GM12878 (cell line): ENCODE results near the gene SOD2. TPM values are rescaled to one million over a fixed set of nuclear protein-coding genes. Genes with fewer than 3 reads are reported as not detected.

Experiments used
- ATAC-seq: fragments of 200-7000 bp; cut with Tn5 transposase; 3 replicates; pipeline ENCODE4 v1.9.1; 2020; ENCODE audit warnings: mild to moderate bottlenecking, moderate library complexity
- BruUV-seq: library from RNA; stranded (reverse); fragments of 400-500 nt; replicated peaks from 2 replicates; lab custom pipeline; 2021; lab: Mats Ljungman, UMichigan
- CTCF ChIA-PET: fragments of 300-600 bp; sonication (Branson Sonifier 250); formaldehyde crosslinking; extraction: SDS; loops from one replicate; lab custom pipeline; 2021; ENCODE audit warnings: inconsistent platforms; lab: Yijun Ruan, JAX
- POLR2A ChIA-PET: fragments of 350-600 bp; formaldehyde crosslinking; extraction: SDS; loops from one replicate; lab custom pipeline; 2021; ENCODE audit warnings: inconsistent platforms; lab: Charles Lee
- RAD21 ChIA-PET: fragments of 300-600 bp; sonication (Branson Sonifier 250); formaldehyde crosslinking; loops from one replicate; lab custom pipeline; 2023; ENCODE audit warnings: antibody characterized with exemption; ENCODE audit not compliant: unreplicated experiment; lab: Charles Lee
- SMC1A ChIA-PET: fragments of 300-600 bp; sonication (Branson Sonifier 250); formaldehyde crosslinking; loops from one replicate; lab custom pipeline; 2023; ENCODE audit not compliant: unreplicated experiment, uncharacterized antibody; lab: Charles Lee
- DNase-seq: peaks from one replicate; pipeline ENCODE4 v3.0.0-alpha.2; 2011; ENCODE audit warnings: low read depth, low spot score
- FAIRE-seq: peaks from 3 replicates; lab custom pipeline; 2011; peaks lifted over from hg19 to GRCh38; lab: Jason Lieb, UNC
- H2AFZ ChIP-seq: 2 replicates; pipeline ENCODE4 v1.6.0; 2011; ENCODE audit warnings: low read depth, low read length, control low read depth; ENCODE audit not compliant: control insufficient read depth
- H3K27ac ChIP-seq: 2 replicates; pipeline ENCODE4 v1.5.1; 2011; ENCODE audit warnings: control low read depth; ENCODE audit not compliant: control insufficient read depth, insufficient read depth
- H3K27me3 ChIP-seq, 2 experiments: replicated peaks in 1 of 2; 2 replicates each; pipeline versions ENCODE4 v1.6.0 to v1.6.1; 2011; ENCODE audit warnings: low read length in 1 of 2; ENCODE audit not compliant: control insufficient read depth in 2 of 2, insufficient read depth in 2 of 2
- H3K36me3 ChIP-seq, 2 experiments: 2 replicates each; pipeline ENCODE4 v1.5.1; 2011; ENCODE audit warnings: low read length in 1 of 2; ENCODE audit not compliant: control insufficient read depth in 2 of 2, insufficient read depth in 2 of 2
- H3K4me1 ChIP-seq: 2 replicates; pipeline ENCODE4 v1.6.1; 2011; ENCODE audit warnings: mild to moderate bottlenecking, low read length, moderate library complexity, mixed read lengths; ENCODE audit not compliant: control insufficient read depth, insufficient read depth
- H3K4me2 ChIP-seq: 2 replicates; pipeline ENCODE4 v1.6.0; 2011; ENCODE audit warnings: control low read depth; ENCODE audit not compliant: control insufficient read depth, insufficient read depth
- H3K4me3 ChIP-seq: fragments of 200-600 bp; sonication (generic); 2 replicates; pipeline ENCODE4 v1.5.1; 2016
- H3K79me2 ChIP-seq: 2 replicates; pipeline ENCODE4 v1.6.0; 2011; ENCODE audit warnings: low read length; ENCODE audit not compliant: control insufficient read depth, insufficient read depth
- H3K9ac ChIP-seq: 2 replicates; pipeline ENCODE4 v1.8.0; 2011; ENCODE audit warnings: low read length, control low read depth, mixed read lengths; ENCODE audit not compliant: control insufficient read depth, insufficient read depth
- H3K9me3 ChIP-seq: replicated peaks from 3 replicates; pipeline ENCODE4 v1.5.1; 2011; ENCODE audit warnings: mild to moderate bottlenecking, low read length; ENCODE audit not compliant: control insufficient read depth, insufficient read depth
- H4K20me1 ChIP-seq: 2 replicates; pipeline ENCODE4 v1.6.0; 2011; ENCODE audit not compliant: control insufficient read depth, insufficient read depth
- ASH2L ChIP-seq: fragments of 300-600, 200-600 bp; sonication (generic); IDR thresholded peaks from 2 replicates; pipeline ENCODE4 v1.6.1; 2017; ENCODE audit warnings: low read depth, mild to moderate bottlenecking, borderline replicate concordance
- BMI1 ChIP-seq: fragments of 450-650 bp; IDR thresholded peaks from 2 replicates; pipeline ENCODE4 v1.6.1; 2016; ENCODE audit warnings: mild to moderate bottlenecking, moderate library complexity, borderline replicate concordance
- JUND ChIP-seq: IDR thresholded peaks from 2 replicates; pipeline ENCODE4 v1.6.1; 2012; ENCODE audit warnings: low read depth, mild to moderate bottlenecking, low read length, improper control_type of control experiment, moderate library complexity
- PBX3 ChIP-seq: IDR thresholded peaks from 2 replicates; pipeline ENCODE4 v1.6.1; 2011; ENCODE audit warnings: mild to moderate bottlenecking, low read depth, low read length, moderate library complexity; ENCODE audit not compliant: insufficient replicate concordance
- RBBP5 ChIP-seq: fragments of 200-600 bp; sonication (generic); conservative IDR thresholded peaks from 2 replicates; pipeline ENCODE4 v1.6.1; 2016
- SP1 ChIP-seq: IDR thresholded peaks from one replicate; pipeline ENCODE4 v1.6.1; 2011; ENCODE audit warnings: low read depth, low read length
- SRF ChIP-seq, 2 experiments: IDR thresholded peaks; 2 replicates each; pipeline ENCODE4 v1.6.1; 2011; ENCODE audit warnings: low read depth in 2 of 2, low read length in 2 of 2, mild to moderate bottlenecking in 1 of 2, moderate library complexity in 1 of 2
- TAF1 ChIP-seq: IDR thresholded peaks from 2 replicates; pipeline ENCODE4 v1.6.1; 2011; ENCODE audit warnings: mild to moderate bottlenecking, low read depth, low read length, borderline replicate concordance
- WGBS: methylation state at CpG from one replicate; pipeline ENCODE4 v1.1.6; 2016; ENCODE audit warnings: low lambda C conversion rate; ENCODE audit not compliant: insufficient replicate concordance, insufficient coverage; ENCODE audit errors: missing lambda C conversion rate; 5-methylcytosine and 5-hydroxymethylcytosine counted together
- in situ Hi-C: fragments of 300-500 bp; cut with MboI; formaldehyde crosslinking; loops from 9 replicates; pipeline ENCODE4 v1.14.3; 2018; ENCODE audit warnings: mixed read lengths
- intact Hi-C: fragments of 100-400 bp; cut with micrococcal nuclease; formaldehyde crosslinking; loops from one replicate; pipeline ENCODE4 v1.14.2; 2022; ENCODE audit not compliant: unreplicated experiment
- polyA plus RNA-seq, 11 experiments: library from polyadenylated mRNA; depleted of rRNA in 4 of 11; unstranded in 6 of 11; stranded (reverse) in 5 of 11; fragments of >200 nt; fragmentation: Nextera tagmentation in 4 of 11; fragmentation: Illumina TruSeq in 1 of 11; extraction: Ambion mirVana in 4 of 11; extraction: Trizol in 1 of 11; gene quantifications; 1 replicate in 1 of 11; 2 replicates in 10 of 11; pipeline versions ENCODE4 v1.2.1 to v1.2.3, GENCODE V29; 2011 to 2016; ENCODE audit warnings: inconsistent platforms in 2 of 11, missing spikeins in 2 of 11, low read depth in 1 of 11
- total RNA-seq, 4 experiments: library from RNA; depleted of rRNA in 3 of 4; stranded (reverse); fragments of >200 nt in 3 of 4; fragmentation: Illumina TruSeq in 1 of 4; extraction: Trizol in 1 of 4; gene quantifications; 2 replicates each; pipeline versions ENCODE4 v1.2.1 to v1.2.3, GENCODE V29; 2013 to 2021

Gene SOD2
- total and polyA plus RNA-seq, 10 of the 15 experiments (the other 5 are each of a cell fraction or from before 2014, with no cell fraction given) = 12.1 to 55.8 (median 39.1) TPM

GRCh38 chr6:159715166-159715565, 22.1 kb upstream of the SOD2 start (continued):
- TF ChIP-seq SRF (IDR thresholded peaks at IDR 0.05; ENCODE audit: low read depth in 2 of 2, low read length in 2 of 2) (no peak), TAF1 (no peak), SP1 (no peak), RBBP5 (no peak), PBX3 (no peak)

GRCh38 chr6:159714404-159714803, 21.4 kb upstream of the SOD2 start:
- in situ Hi-C loops = loop anchor here (25.0 kb wide), 1 partner anchor 748 kb away; no protein-coding TSS in a partner anchor
- TF ChIP-seq BMI1 (no peak), JUND (no peak), ASH2L (no peak)
- no TSS peak for BruUV-seq
- RAD21 ChIA-PET = no interaction called here
- DNase-seq (no peak), FAIRE-seq (no peak), ATAC-seq (no peak)
- Histone ChIP-seq H4K20me1 (no peaks in the 10 kb centered on the region), H3K27ac (no peak overlapping the region), H3K79me2 (no peaks in the 10 kb centered on the region), H2AFZ (no peak overlapping the region), H3K9me3 (no peaks in the 10 kb centered on the region; the same call in 2 of the 3 replicates), H3K4me2 (no peak overlapping the region), H3K4me1 (no peaks in the 10 kb centered on the region), H3K27me3 (no peaks in the 10 kb centered on the region), H3K36me3 (no peaks in the 10 kb centered on the region), H3K9ac (no peak overlapping the region), H3K4me3 (no peak overlapping the region)
- CTCF ChIA-PET = no interaction called here
- SMC1A ChIA-PET = no interaction called here
- intact Hi-C loops = no loop called here
- 99% methylated on average over 5 of the region's 5 CpGs for WGBS
- POLR2A ChIA-PET = no interaction called here
